ENCODE measurements around the gene ZBTB18. TPM values are rescaled to one million over a fixed set of nuclear protein-coding genes. Genes with fewer than 3 reads are reported as not detected.

ZBTB18 gene
- total RNA-seq, 1 donor from 2014 or later, result 1,084 TPM

GRCh38 chr1:244090645-244091044, 39.6 kb downstream of the ZBTB18 start:
- no peak for DNase-seq

GRCh38 chr1:244092293-244092963, 41.3 kb downstream of the ZBTB18 start:
- DNase-seq, result no peak

GRCh38 chr1:244092964-244093638, 42.0 kb downstream of the ZBTB18 start:
- DNase-seq, result no peak

- no peak for DNase-seq
Measured at GRCh38 chr1:244094880-244095528, 43.9 kb downstream of the ZBTB18 start.

GRCh38 chr1:244095529-244095911, 44.4 kb downstream of the ZBTB18 start:
- DNase-seq, result no peak

- no peak for DNase-seq
Measured at GRCh38 chr1:244096066-244096610, 45.1 kb downstream of the ZBTB18 start.

- no peak for DNase-seq
Measured at GRCh38 chr1:244096691-244097090, 45.6 kb downstream of the ZBTB18 start.

GRCh38 chr1:244097523-244098405, 46.7 kb downstream of the ZBTB18 start:
- no peak for DNase-seq

- no peak for DNase-seq
Measured at GRCh38 chr1:244099258-244099930, 48.3 kb downstream of the ZBTB18 start.

- DNase-seq, result no peak
Measured at GRCh38 chr1:244100276-244100675, 49.2 kb downstream of the ZBTB18 start.

- no peak for DNase-seq
Measured at GRCh38 chr1:244100704-244101453, 49.8 kb downstream of the ZBTB18 start.

GRCh38 chr1:244102046-244102445, 51.0 kb downstream of the ZBTB18 start:
- no peak for DNase-seq

GRCh38 chr1:244102468-244102867, 51.4 kb downstream of the ZBTB18 start:
- no peak for DNase-seq

GRCh38 chr1:244104309-244105060, 53.4 kb downstream of the ZBTB18 start:
- no peak for DNase-seq

- DNase-seq, result no peak
Measured at GRCh38 chr1:244106176-244106575, 55.1 kb downstream of the ZBTB18 start.

Small RNA genes within 50 kb of the gene (small RNA-seq; reads per million reads assigned to genes)
- gene RN7SL148P, result not detected

Other genes starting within 250 kb of the ZBTB18 start
- 624 TPM for gene AKT3, start 201.0 kb upstream of the ZBTB18 start, total RNA-seq

Measured in occipital lobe (tissue), 3 donors.